SK-N-DZ (cell line): Measurements from ENCODE around the gene MTRF1. TPM values are rescaled to one million over a fixed set of nuclear protein-coding genes. Genes with fewer than 3 reads are reported as not detected.

ENCODE experiments used
- DNase-seq: peaks from one replicate; pipeline ENCODE4 v3.0.0-alpha.2; 2015; ENCODE audit warnings: low spot score
- polyA plus RNA-seq, 2 experiments: library from polyadenylated mRNA; depleted of rRNA; stranded (reverse); fragments of >200 nt; gene quantifications; 2 replicates each; pipeline ENCODE4 v1.2.3, GENCODE V29; 2014

MTRF1 gene
- 25.5 and 47.6 TPM in 2 replicates for polyA plus RNA-seq (2014; cell fraction: cytosol; rRNA removed)
- polyA plus RNA-seq (2014; cell fraction: nucleus; rRNA removed): 43.0 and 61.8 TPM in 2 replicates

- peak; percentile 86 for DNase-seq
These were observed at the start of gene MTRF1 for GRCh38 chr13:41263261-41263971. TSS of gene MTRF1 (minus strand) at chr13:41263576. CDS start at chr13:41260907, 2,669 bp downstream.

- DNase-seq: no peak
These were observed 49.7 kb upstream of the MTRF1 start for GRCh38 chr13:41313117-41313516.

- peak; percentile 11 for DNase-seq
These were observed 48.8 kb upstream of the MTRF1 start for GRCh38 chr13:41312176-41312500.

- peak; percentile 24 for DNase-seq
These were observed 48.2 kb upstream of the MTRF1 start for GRCh38 chr13:41311406-41312175.

- DNase-seq: peak; percentile 91
These were observed 47.6 kb upstream of the MTRF1 start, which contains the start of gene NAA16 for GRCh38 chr13:41310963-41311405. TSS of gene NAA16 (plus strand) at chr13:41311267. CDS start at chr13:41311529, 262 bp downstream.

- no peak for DNase-seq
These were observed 44.7 kb upstream of the MTRF1 start for GRCh38 chr13:41307884-41308640.

GRCh38 chr13:41306271-41307145, 43.1 kb upstream of the MTRF1 start:
- no peak for DNase-seq

GRCh38 chr13:41304551-41304950, 41.2 kb upstream of the MTRF1 start:
- DNase-seq: no peak

GRCh38 chr13:41302743-41303142, 39.4 kb upstream of the MTRF1 start:
- DNase-seq: no peak

GRCh38 chr13:41299316-41300094, 36.1 kb upstream of the MTRF1 start:
- no peak for DNase-seq

- no peak for DNase-seq
These were observed 33.7 kb upstream of the MTRF1 start for GRCh38 chr13:41296879-41297646.

- no peak for DNase-seq
These were observed 32.6 kb upstream of the MTRF1 start for GRCh38 chr13:41295973-41296372.

GRCh38 chr13:41294914-41295313, 31.5 kb upstream of the MTRF1 start:
- no peak for DNase-seq

GRCh38 chr13:41293272-41293671, 29.9 kb upstream of the MTRF1 start:
- DNase-seq: no peak

GRCh38 chr13:41291246-41291645, 27.9 kb upstream of the MTRF1 start:
- no peak for DNase-seq

GRCh38 chr13:41289463-41289881, 26.1 kb upstream of the MTRF1 start:
- DNase-seq: no peak

- DNase-seq: no peak
These were observed 23.0 kb upstream of the MTRF1 start for GRCh38 chr13:41286370-41286769.

GRCh38 chr13:41284512-41285288, 21.3 kb upstream of the MTRF1 start:
- DNase-seq: no peak
